Calu3 (cell line): Measurements from ENCODE around the gene ELMOD3. TPM values are rescaled to one million over a fixed set of nuclear protein-coding genes. Genes with fewer than 3 reads are reported as not detected.
"Not testable (repeated sequence)": the region's sequence is repeated elsewhere in the genome, so short reads cannot be mapped to it uniquely, and the experiment has no call there.

Experiments used
- BruUV-seq: library from RNA; stranded (reverse); fragments of 400-500 nt; replicated peaks from 2 replicates; lab custom pipeline; 2021; lab: Mats Ljungman, UMichigan
- CTCF ChIA-PET: fragments of 300-600 bp; sonication (Branson Sonifier 250); formaldehyde crosslinking; loops from one replicate; lab custom pipeline; 2022; ENCODE audit warnings: antibody characterized with exemption; lab: Charles Lee
- DNase-seq: peaks from one replicate; pipeline ENCODE4 v3.0.0; 2022
- H3K27ac Mint-ChIP-seq: one replicate; pipeline ENCODE4 v1.8.0; 2022; ENCODE audit warnings: mixed read lengths; ENCODE audit not compliant: unreplicated experiment
- H3K27me3 Mint-ChIP-seq: one replicate; pipeline ENCODE4 v1.8.0; 2022; ENCODE audit warnings: mixed read lengths; ENCODE audit not compliant: unreplicated experiment
- H3K36me3 Mint-ChIP-seq: one replicate; pipeline ENCODE4 v1.8.0; 2022; ENCODE audit warnings: mild to moderate bottlenecking, moderate library complexity, mixed read lengths; ENCODE audit not compliant: insufficient read depth, unreplicated experiment
- H3K4me1 Mint-ChIP-seq: one replicate; pipeline ENCODE4 v1.8.0; 2022; ENCODE audit warnings: mild to moderate bottlenecking, low read depth, mixed read lengths; ENCODE audit not compliant: unreplicated experiment
- H3K4me3 Mint-ChIP-seq: one replicate; pipeline ENCODE4 v1.8.0; 2022; ENCODE audit warnings: mild to moderate bottlenecking, low read depth, moderate library complexity, mixed read lengths; ENCODE audit not compliant: unreplicated experiment
- H3K9me3 Mint-ChIP-seq: one replicate; pipeline ENCODE4 v1.8.0; 2022; ENCODE audit warnings: low read depth, mixed read lengths; ENCODE audit not compliant: unreplicated experiment
- intact Hi-C: fragments of 100-400 bp; cut with micrococcal nuclease; formaldehyde crosslinking; loops from one replicate; pipeline ENCODE4 v1.10.0; 2022; ENCODE audit not compliant: unreplicated experiment
- total RNA-seq: library from RNA; stranded (reverse); gene quantifications from 2 replicates; pipeline ENCODE4 v1.2.3, GENCODE V29; 2022
- TF ChIP-seq, protein P1 (sequence below): fragments of 200-600 bp; IDR thresholded peaks from one replicate; pipeline ENCODE4 v1.8.0; 2022; ENCODE audit warnings: antibody characterized with exemption; ENCODE audit not compliant: unreplicated experiment

The ELMOD3 gene
- total RNA-seq, 1 experiment from 2014 or later, result 12.9 TPM

DNA sequence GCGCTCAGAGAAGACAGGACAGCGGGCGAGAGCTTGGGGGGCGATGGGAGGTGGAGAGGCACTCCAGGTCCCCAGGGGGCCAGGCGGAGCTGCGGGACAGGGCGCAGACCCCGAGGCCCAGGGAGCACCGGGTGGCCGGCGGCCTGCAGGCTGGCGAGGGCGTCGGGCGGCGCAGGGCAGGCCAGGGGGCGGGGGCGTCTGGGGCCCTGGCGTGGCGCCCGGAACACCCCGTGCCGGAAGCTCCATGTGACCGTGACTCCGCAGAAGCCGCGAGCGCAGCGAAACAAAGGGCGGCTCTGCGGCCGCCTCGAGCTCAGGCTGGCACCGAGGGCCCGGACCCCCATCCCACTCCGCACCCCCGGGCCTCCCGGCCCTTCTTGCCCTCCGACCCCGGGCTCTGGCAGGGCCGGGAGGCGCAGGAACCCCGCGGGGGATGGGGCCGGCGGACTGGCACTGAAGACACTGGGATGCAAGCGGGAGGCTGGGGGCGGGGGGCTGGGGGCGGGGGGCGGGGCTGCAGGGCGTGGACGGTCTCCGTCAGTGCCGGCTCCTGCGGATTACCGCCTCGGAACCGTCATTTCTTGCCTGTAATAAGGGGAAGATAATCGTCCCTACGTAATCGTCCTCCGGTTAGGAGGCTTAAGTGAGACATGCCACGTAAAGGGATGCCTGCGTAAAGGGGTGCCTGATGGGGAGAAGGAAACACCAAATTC, 83.1 kb downstream of the ELMOD3 start:
- H3K9me3 Mint-ChIP-seq, result no peaks in the 10 kb centered on the region
- no peaks in the 10 kb centered on the region for H3K27me3 Mint-ChIP-seq
- TF ChIP-seq, protein P1, sequence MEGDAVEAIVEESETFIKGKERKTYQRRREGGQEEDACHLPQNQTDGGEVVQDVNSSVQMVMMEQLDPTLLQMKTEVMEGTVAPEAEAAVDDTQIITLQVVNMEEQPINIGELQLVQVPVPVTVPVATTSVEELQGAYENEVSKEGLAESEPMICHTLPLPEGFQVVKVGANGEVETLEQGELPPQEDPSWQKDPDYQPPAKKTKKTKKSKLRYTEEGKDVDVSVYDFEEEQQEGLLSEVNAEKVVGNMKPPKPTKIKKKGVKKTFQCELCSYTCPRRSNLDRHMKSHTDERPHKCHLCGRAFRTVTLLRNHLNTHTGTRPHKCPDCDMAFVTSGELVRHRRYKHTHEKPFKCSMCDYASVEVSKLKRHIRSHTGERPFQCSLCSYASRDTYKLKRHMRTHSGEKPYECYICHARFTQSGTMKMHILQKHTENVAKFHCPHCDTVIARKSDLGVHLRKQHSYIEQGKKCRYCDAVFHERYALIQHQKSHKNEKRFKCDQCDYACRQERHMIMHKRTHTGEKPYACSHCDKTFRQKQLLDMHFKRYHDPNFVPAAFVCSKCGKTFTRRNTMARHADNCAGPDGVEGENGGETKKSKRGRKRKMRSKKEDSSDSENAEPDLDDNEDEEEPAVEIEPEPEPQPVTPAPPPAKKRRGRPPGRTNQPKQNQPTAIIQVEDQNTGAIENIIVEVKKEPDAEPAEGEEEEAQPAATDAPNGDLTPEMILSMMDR, result no peak
- H3K4me1 Mint-ChIP-seq, result peaks cover 28% of the 10 kb centered on the region
- intact Hi-C loops, result loop anchor here (5.0 kb wide), 1 partner anchor 100 kb away; the partner anchor contains the start of gene MAT2A
- DNase-seq, result peak; percentile 88
- H3K4me3 Mint-ChIP-seq, result peak overlapping the region; percentile 62
- H3K36me3 Mint-ChIP-seq, result peaks cover 21% of the 10 kb centered on the region
- peak overlapping the region; percentile 87 for H3K27ac Mint-ChIP-seq
- BruUV-seq, result no TSS peak
- CTCF ChIA-PET, result interaction anchor here (0.7 to 1.4 kb wide), 5 partner anchors 67 to 158 kb away, joined by 3 to 8 read pairs (median 4); partner anchors contain the start of genes MAT2A and RNF181

GRCh38 chr2:85438201-85439024, 83.8 kb downstream of the ELMOD3 start:
- CTCF ChIA-PET, result interaction anchor here (0.7 to 1.4 kb wide), 3 partner anchors 33 to 157 kb away, joined by 3 to 4 read pairs (median 3); partner anchors contain the start of gene RNF181
- H3K27ac Mint-ChIP-seq, result peak overlapping the region; percentile 87
- TSS peak; percentile 75 for BruUV-seq

GRCh38 chr2:85439025-85439472, 84.5 kb downstream of the ELMOD3 start:
- H3K4me1 Mint-ChIP-seq, result peaks cover 20% of the 10 kb centered on the region
- no peaks in the 10 kb centered on the region for H3K27me3 Mint-ChIP-seq
- DNase-seq, result no peak
- intact Hi-C loops, result loop anchor here (5.0 kb wide), 1 partner anchor 98 kb away; the partner anchor contains the start of gene MAT2A
- H3K4me3 Mint-ChIP-seq, result no peak overlapping the region
- H3K9me3 Mint-ChIP-seq, result no peaks in the 10 kb centered on the region
- CTCF ChIA-PET, result no interaction called here
- peaks cover 21% of the 10 kb centered on the region for H3K36me3 Mint-ChIP-seq
- no TSS peak for BruUV-seq
- TF ChIP-seq, protein P1, result no peak
- no peak overlapping the region for H3K27ac Mint-ChIP-seq

More at GRCh38 chr2:85438201-85439024, 83.8 kb downstream of the ELMOD3 start:
- DNase-seq, result no peak
- Mint-ChIP-seq H3K9me3 (no peaks in the 10 kb centered on the region), H3K4me1 (peaks cover 26% of the 10 kb centered on the region), H3K36me3 (peaks cover 21% of the 10 kb centered on the region), H3K4me3 (peak overlapping the region; percentile 62), H3K27me3 (no peaks in the 10 kb centered on the region)
- TF ChIP-seq, protein P1, result no peak
- intact Hi-C loops, result loop anchor here (5.0 kb wide), 1 partner anchor 99 kb away; the partner anchor contains the start of gene MAT2A

DNA sequence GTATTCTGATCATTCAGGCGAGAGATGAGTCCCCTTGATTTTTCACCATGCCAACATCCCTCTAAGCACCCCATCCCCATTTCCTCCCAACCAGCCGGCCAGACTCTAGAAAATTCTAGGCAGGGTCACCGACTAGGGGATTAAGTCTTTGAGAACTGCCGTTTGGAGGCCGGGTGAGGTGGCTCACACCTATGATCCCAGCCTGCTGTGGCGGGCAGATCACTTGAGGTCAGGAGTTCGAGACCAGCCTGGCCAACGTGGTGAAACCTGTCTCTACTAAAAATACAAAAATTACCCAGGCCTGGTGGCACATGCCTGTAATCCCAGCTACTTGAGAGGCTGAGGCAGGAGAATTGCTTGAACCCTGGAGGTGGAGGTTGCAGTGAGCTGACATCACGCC, 85.0 kb downstream of the ELMOD3 start:
- DNase-seq, H3K4me3 Mint-ChIP-seq, H3K27ac Mint-ChIP-seq, H3K9me3 Mint-ChIP-seq, BruUV-seq, CTCF ChIA-PET, H3K27me3 Mint-ChIP-seq: not testable (repeated sequence)
- Mint-ChIP-seq H3K36me3 (peaks cover 21% of the 10 kb centered on the region), H3K4me1 (peaks cover 22% of the 10 kb centered on the region)
- intact Hi-C loops, result loop anchor here (5.0 kb wide), 1 partner anchor 98 kb away; the partner anchor contains the start of gene MAT2A
